BLaER1 (cell line): ENCODE data around the gene P4HB.
A peak's percentile ranks its signal among the peaks of the same experiment; 100 is the strongest.

ENCODE experiments used
- H3K27ac ChIP-seq: shearing (Covaris generic); formaldehyde crosslinking; 2 replicates; pipeline ENCODE4 v1.8.1; 2022
- H3K27me3 ChIP-seq: shearing (Covaris generic); formaldehyde crosslinking; 2 replicates; pipeline ENCODE4 v1.8.1; 2022
- H3K36me3 ChIP-seq: shearing (Covaris generic); formaldehyde crosslinking; 2 replicates; pipeline ENCODE4 v1.8.1; 2022
- H3K4me1 ChIP-seq: shearing (Covaris generic); formaldehyde crosslinking; 2 replicates; pipeline ENCODE4 v1.8.1; 2022
- H3K4me2 ChIP-seq: shearing (Covaris generic); formaldehyde crosslinking; 2 replicates; pipeline ENCODE4 v1.8.1; 2022
- H3K4me3 ChIP-seq: shearing (Covaris generic); formaldehyde crosslinking; 2 replicates; pipeline ENCODE4 v1.8.1; 2022
- H3K9ac ChIP-seq: shearing (Covaris generic); formaldehyde crosslinking; 2 replicates; pipeline ENCODE4 v1.8.1; 2022
- H3K9me3 ChIP-seq: shearing (Covaris generic); formaldehyde crosslinking; 2 replicates; pipeline ENCODE4 v1.8.1; 2022
- H4K20me1 ChIP-seq: shearing (Covaris generic); formaldehyde crosslinking; 2 replicates; pipeline ENCODE4 v1.8.1; 2022
- Cebpa-rat ChIP-seq: shearing (Covaris generic); IDR thresholded peaks from 2 replicates; pipeline ENCODE4 v1.8.1; 2022

P4HB gene

GRCh38 chr17:81863833-81864768 lies 3.8 kb upstream of the P4HB start:
- peak overlapping the region; percentile 86 for H3K9ac ChIP-seq
- H3K27ac ChIP-seq: peak overlapping the region; percentile 14; the same call in 1 of the 2 replicates
- peaks cover 80% of the 10 kb centered on the region for H3K4me1 ChIP-seq
- H4K20me1 ChIP-seq: peaks cover 72% of the 10 kb centered on the region
- no peaks in the 10 kb centered on the region for H3K9me3 ChIP-seq
- H3K27me3 ChIP-seq: no peaks in the 10 kb centered on the region
- TF ChIP-seq Cebpa-rat: no peak
- peak overlapping the region; percentile 90 for H3K4me2 ChIP-seq
- peaks cover 72% of the 10 kb centered on the region for H3K36me3 ChIP-seq
- no peak overlapping the region for H3K4me3 ChIP-seq

- H3K27me3 ChIP-seq: no peaks in the 10 kb centered on the region
- H3K4me3 ChIP-seq: no peak overlapping the region
- H4K20me1 ChIP-seq: peaks cover 72% of the 10 kb centered on the region
- H3K4me2 ChIP-seq: peak overlapping the region; percentile 90
- H3K27ac ChIP-seq: peak overlapping the region; percentile 14; the same call in 1 of the 2 replicates
- H3K9me3 ChIP-seq: no peaks in the 10 kb centered on the region
- peaks cover 81% of the 10 kb centered on the region for H3K4me1 ChIP-seq
- H3K9ac ChIP-seq: peak overlapping the region; percentile 86
- no peak for TF ChIP-seq Cebpa-rat
- peaks cover 72% of the 10 kb centered on the region for H3K36me3 ChIP-seq
These were observed 2.9 kb upstream of the P4HB start for GRCh38 chr17:81863123-81863675.

GRCh38 chr17:81860756-81861568 lies 627 bp upstream of the P4HB start:
- Histone ChIP-seq H4K20me1 (peaks cover 72% of the 10 kb centered on the region), H3K27me3 (no peaks in the 10 kb centered on the region), H3K4me2 (peak overlapping the region; percentile 90), H3K9ac (peak overlapping the region; percentile 86), H3K4me1 (peaks cover 68% of the 10 kb centered on the region), H3K4me3 (peak overlapping the region; percentile 90), H3K9me3 (no peaks in the 10 kb centered on the region), H3K36me3 (peaks cover 73% of the 10 kb centered on the region), H3K27ac (peak overlapping the region; percentile 91)
- TF ChIP-seq Cebpa-rat: peak; percentile 84

GRCh38 chr17:81858967-81859905 lies 1.1 kb downstream of the P4HB start:
- Histone ChIP-seq H3K9me3 (no peaks in the 10 kb centered on the region), H3K27me3 (no peaks in the 10 kb centered on the region), H3K9ac (peak overlapping the region; percentile 95), H3K36me3 (peaks cover 73% of the 10 kb centered on the region), H3K4me2 (peak overlapping the region; percentile 99), H3K27ac (peak overlapping the region; percentile 91), H3K4me3 (peak overlapping the region; percentile 90), H3K4me1 (peaks cover 52% of the 10 kb centered on the region), H4K20me1 (peaks cover 75% of the 10 kb centered on the region)
- TF ChIP-seq Cebpa-rat: no peak

GRCh38 chr17:81858170-81858966 lies 2.0 kb downstream of the P4HB start:
- peaks cover 75% of the 10 kb centered on the region for H4K20me1 ChIP-seq
- no peak for TF ChIP-seq Cebpa-rat
- H3K27me3 ChIP-seq: no peaks in the 10 kb centered on the region
- H3K27ac ChIP-seq: peak overlapping the region; percentile 91; the same call in 1 of the 2 replicates
- H3K9ac ChIP-seq: peak overlapping the region; percentile 95
- H3K9me3 ChIP-seq: no peaks in the 10 kb centered on the region
- H3K4me2 ChIP-seq: peak overlapping the region; percentile 99
- peaks cover 73% of the 10 kb centered on the region for H3K36me3 ChIP-seq
- H3K4me1 ChIP-seq: peaks cover 43% of the 10 kb centered on the region
- peak overlapping the region; percentile 90 for H3K4me3 ChIP-seq

- Histone ChIP-seq H3K4me2 (no peak overlapping the region), H3K27ac (no peak overlapping the region), H3K4me3 (no peak overlapping the region), H3K36me3 (peaks cover 93% of the 10 kb centered on the region), H4K20me1 (peaks cover 90% of the 10 kb centered on the region), H3K27me3 (no peaks in the 10 kb centered on the region), H3K9me3 (no peaks in the 10 kb centered on the region), H3K9ac (peak overlapping the region; percentile 20), H3K4me1 (peaks cover 24% of the 10 kb centered on the region)
- no peak for TF ChIP-seq Cebpa-rat
These were observed 5.2 kb downstream of the P4HB start for GRCh38 chr17:81854974-81855774.

- no peak for TF ChIP-seq Cebpa-rat
- Histone ChIP-seq H3K9ac (no peak overlapping the region), H4K20me1 (peaks cover 65% of the 10 kb centered on the region)
These were observed 8.1 kb downstream of the P4HB start for GRCh38 chr17:81852237-81852636.

GRCh38 chr17:81851423-81851822 lies 8.9 kb downstream of the P4HB start:
- H3K4me1 ChIP-seq: no peaks in the 10 kb centered on the region
- TF ChIP-seq Cebpa-rat: no peak
- H3K27ac ChIP-seq: no peak overlapping the region
- H3K9me3 ChIP-seq: no peaks in the 10 kb centered on the region
- no peaks in the 10 kb centered on the region for H3K27me3 ChIP-seq
- no peak overlapping the region for H3K9ac ChIP-seq
- H3K4me3 ChIP-seq: no peak overlapping the region
- peaks cover 100% of the 10 kb centered on the region for H3K36me3 ChIP-seq
- peaks cover 59% of the 10 kb centered on the region for H4K20me1 ChIP-seq
- no peak overlapping the region for H3K4me2 ChIP-seq

More at GRCh38 chr17:81852237-81852636, 8.1 kb downstream of the P4HB start:
- H3K4me3 ChIP-seq: no peak overlapping the region
- H3K9me3 ChIP-seq: no peaks in the 10 kb centered on the region
- H3K4me2 ChIP-seq: no peak overlapping the region
- no peaks in the 10 kb centered on the region; the same call in 1 of the 2 replicates for H3K4me1 ChIP-seq
- H3K27me3 ChIP-seq: no peaks in the 10 kb centered on the region
- peaks cover 100% of the 10 kb centered on the region for H3K36me3 ChIP-seq
- H3K27ac ChIP-seq: no peak overlapping the region
